ENCODE results near the gene ADK.
"Not testable (repeated sequence)": the region's sequence is repeated elsewhere in the genome, so short reads cannot be mapped to it uniquely, and the experiment has no call there.

ADK gene

DNA sequence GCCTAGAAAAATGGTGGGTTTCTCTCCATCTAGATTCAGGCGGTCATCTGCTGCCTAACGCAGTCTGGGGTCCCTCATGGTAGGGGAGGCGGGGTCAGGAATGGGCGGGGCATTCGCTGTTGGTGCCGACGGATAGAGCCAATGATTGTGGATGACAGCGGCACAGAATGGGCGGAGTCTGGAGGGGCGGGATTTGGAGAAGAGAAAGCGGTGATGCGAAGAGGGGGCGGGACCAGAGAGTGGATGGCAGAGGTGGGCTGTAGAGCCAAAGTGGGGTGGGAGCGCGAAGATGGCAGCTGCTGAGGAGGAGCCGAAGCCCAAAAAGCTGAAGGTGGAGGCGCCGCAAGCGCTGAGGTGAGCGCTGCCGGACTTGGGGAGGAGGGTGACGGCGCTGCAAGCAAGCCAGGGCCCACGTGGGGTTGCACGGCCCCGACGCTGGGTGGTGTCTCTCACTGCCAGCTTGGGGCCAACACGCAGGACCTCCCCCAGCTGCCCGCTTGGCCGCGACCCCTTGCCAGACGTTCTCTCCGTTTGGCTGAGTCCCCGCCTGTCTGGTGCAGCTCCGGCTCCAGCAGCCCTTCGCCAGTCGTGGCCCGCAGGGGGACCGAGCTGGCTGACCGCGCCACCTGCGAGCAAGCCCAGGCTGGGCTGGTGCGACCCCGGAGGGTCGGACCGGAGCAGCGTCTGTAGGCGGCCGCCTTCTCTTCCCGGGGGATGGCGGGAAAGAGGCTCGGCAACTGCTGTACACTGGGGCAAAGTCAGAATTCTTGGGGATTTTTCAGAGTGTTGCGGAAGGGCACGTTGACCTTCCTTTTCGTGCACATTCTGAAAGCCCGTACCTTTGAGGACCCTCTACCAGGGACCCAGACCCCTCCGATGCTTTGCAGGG lies at the start of gene ADK:
Gene ADK (plus strand): TSS at position 232 of the 889 bp plus-strand sequence. CDS start 58 bp downstream, at position 290.
- DNase-seq (ENCODE audit: low read depth in 2 of 2): peak; percentile 100

DNA sequence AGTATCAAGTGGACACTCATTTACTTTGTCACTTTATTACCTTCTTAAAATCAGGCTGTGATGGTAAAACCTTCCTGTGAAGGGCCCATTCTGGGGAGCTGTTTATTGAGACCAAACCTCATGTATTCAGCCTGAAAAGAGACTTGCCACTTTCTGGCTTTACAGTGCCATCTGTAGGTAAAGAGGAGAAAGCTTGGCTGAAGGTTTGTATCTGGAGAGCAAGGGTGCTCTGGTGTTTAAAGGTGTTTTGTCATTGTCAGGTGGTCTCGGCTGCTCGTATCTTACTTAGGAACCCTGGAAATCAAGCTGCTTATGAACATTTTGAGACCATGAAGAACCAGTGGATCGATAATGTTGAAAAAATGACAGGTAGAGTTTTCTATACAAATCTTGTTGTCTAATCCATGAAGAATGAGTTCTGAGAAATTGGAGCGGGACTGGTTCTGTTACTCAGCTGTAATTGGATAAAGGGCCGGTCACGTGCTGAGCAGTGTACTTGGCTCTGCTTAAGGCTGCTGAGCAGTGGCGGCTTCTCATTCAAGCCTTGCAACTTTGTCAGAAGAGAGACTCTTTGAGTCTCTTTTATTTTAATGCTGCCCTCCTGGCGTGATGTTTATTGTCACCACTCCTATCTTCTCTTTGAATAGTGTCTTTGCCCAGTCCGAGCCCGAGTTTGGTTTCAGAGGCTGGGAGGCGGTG lies 47.3 kb upstream of the ADK start:
- DNase-seq (ENCODE audit: low read depth in 2 of 2): no peak

DNA sequence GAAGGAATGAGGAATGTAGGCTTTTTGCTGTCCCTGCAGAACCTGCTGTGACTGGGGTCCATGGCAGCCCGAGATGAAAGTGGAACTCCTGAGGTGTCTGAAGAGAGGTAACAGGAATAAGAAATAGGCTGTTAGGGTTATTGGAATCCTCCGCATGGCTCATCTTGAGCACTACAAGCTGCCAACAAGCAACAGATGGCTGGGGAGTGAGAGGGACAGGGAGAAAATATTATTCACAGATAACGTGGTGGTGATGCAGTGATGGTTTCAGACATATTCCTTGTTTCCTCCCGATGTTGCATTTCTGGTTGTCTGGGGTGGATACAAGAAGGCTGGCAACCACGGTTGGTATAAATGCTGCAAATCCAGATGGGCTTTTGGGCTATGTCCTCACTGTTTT lies 46.5 kb upstream of the ADK start:
- DNase-seq (ENCODE audit: low read depth in 2 of 2): no peak

DNA sequence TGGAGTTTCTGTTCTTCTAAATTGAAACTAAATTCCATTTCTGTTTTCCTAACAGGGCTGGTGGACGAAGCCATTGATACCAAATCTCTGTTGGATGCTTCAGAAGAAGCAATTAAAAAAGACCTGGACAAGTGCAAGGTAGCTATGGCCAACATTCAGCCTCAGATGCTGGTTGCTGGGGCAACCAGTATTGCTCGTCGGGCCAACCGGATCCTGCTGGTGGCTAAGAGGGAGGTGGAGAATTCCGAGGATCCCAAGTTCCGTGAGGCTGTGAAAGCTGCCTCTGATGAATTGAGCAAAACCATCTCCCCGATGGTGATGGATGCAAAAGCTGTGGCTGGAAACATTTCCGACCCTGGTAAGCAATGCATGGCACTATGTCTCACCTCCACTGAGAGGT lies 46.0 kb upstream of the ADK start:
- no peak for DNase-seq (ENCODE audit: low read depth in 2 of 2)

DNA sequence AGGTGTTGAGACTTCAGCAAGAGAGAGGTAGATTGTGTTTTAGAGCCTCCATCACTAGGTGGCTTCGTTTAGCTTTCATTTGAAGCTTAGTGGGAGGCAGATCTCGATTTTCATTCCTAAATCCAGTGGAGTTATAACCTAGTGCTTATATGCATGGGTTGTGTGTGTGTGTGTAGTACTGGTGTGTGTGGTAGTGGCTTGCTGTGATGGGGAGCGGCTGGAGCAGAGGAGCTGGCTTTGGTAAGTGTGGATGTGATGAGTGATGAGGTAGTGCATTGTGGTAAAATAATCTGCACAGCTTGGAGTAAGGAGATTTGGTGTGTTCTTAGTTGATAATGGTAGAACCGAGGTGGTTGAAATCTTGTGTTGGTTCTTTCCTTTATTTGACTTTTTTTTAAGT lies 43.6 kb upstream of the ADK start:
- no peak for DNase-seq (ENCODE audit: low read depth in 2 of 2)

DNA sequence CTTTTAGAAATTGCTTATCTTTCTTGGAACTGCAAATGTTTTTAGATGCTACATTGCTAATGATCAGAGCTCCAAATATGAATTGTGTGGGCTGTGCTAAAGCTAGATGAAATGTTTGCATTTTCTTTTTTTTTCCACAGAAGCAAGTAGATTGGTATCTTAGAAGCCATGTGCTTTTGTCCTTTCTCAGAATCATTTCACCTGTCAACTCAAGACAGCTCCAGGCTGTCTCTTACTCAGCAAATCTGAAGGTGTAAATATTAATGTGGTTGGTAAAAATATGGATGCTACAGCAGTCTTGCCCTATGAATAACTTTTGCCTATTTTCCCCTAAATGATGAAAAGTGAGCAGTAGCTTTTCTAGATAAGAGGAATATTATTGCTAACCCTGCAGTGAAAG lies 41.6 kb upstream of the ADK start:
- no peak for DNase-seq (ENCODE audit: low read depth in 2 of 2)

GRCh38 chr10:74110120-74110519 lies 40.9 kb upstream of the ADK start:
- no peak for DNase-seq (ENCODE audit: low read depth in 2 of 2)

DNA sequence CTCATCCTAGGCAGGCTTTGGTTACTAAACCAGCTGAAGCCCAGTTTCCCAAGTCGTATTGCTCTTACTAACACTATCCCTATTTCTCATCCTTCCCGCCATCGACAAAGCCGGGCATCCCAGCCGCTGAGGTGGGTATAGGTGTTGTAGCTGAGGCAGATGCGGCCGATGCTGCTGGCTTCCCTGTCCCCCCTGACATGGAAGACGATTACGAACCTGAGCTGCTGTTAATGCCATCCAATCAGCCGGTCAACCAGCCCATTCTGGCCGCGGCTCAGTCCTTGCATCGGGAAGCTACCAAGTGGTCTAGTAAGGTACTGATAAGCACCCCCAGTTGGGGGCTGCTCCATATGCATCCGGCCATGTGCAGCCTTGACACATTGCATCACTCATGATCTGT lies 39.2 kb upstream of the ADK start:
- no peak for DNase-seq (ENCODE audit: low read depth in 2 of 2)

DNA sequence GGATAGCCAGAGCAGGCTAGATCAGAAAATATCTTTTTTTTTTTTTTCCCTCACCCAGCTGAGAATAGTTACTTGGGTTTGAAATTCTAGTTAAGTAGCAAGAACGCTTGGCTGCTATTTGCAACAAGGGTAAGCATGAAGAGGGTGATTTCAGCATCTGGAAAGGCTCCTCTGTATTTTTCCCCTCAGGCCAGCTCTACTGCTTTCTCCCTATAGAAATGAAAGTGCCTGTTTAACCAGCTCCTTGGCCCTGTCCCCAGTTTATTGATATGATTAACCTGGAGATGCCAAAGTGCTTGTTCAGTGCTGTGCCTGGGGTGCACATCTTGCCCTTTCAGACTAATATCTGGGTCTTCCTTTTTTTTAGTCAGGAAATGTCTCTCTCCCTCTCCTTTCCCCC lies 37.5 kb upstream of the ADK start:
- DNase-seq (ENCODE audit: low read depth in 2 of 2): no peak

GRCh38 chr10:74114041-74114448 lies 37.0 kb upstream of the ADK start:
- no peak for DNase-seq (ENCODE audit: low read depth in 2 of 2)

DNA sequence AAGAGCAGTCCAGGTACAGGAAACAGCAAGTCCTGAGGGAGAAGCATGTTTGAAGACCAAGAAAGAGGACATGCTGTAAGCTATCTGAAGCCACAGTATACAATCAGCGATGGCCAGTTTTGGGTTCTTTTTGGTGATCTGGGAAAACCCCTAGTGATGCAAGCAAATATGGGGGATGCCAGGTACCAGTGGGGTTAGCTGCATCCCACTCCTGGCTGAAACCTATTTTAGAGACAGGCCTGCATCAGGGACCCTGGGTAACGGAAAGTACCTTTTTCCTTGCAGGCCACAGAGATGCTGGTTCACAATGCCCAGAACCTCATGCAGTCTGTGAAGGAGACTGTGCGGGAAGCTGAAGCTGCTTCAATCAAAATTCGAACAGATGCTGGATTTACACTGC lies 33.3 kb upstream of the ADK start:
- no peak for DNase-seq (ENCODE audit: low read depth in 2 of 2)

- DNase-seq (ENCODE audit: low read depth in 2 of 2): no peak
These were observed 32.2 kb upstream of the ADK start for GRCh38 chr10:74118804-74119203.

DNA sequence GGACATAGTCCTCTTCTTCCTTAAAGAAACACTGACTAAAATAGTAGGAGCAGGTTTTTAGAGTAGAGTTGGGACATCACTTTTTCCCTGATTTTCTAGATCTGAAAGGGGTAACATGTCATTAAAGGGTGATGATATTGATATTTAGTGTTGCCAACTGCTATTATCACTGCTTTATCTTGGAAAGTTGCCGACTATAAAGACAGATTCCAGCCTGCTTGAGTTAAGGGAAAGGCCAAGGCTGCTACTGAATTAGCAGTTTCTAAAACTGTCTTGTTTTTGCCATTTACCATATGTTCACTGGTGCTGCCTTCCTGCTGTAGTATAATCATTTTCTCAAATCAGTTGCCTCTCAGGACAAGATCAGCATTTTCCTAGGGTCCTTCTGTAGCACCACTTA lies 30.1 kb upstream of the ADK start:
- DNase-seq (ENCODE audit: low read depth in 2 of 2): no peak

DNA sequence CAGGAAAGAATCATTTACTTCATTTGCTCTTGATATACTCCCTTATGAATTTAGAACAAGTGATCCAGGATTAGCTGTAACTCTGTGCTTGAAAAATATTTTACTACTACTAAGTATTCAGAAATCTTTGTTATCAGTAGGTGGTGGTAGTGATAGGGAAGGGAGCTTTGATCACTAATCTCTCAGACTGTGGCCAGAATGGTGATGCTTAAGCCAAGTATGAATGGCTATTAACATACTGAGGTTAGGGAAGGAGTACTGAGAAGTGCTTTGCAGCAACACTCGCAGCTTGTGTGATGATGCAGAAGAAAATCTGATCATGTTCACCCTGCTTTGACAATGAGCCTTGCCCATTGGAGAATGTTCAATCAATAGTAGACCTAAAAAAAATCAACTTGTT lies 29.7 kb upstream of the ADK start:
- DNase-seq (ENCODE audit: low read depth in 2 of 2): no peak

DNA sequence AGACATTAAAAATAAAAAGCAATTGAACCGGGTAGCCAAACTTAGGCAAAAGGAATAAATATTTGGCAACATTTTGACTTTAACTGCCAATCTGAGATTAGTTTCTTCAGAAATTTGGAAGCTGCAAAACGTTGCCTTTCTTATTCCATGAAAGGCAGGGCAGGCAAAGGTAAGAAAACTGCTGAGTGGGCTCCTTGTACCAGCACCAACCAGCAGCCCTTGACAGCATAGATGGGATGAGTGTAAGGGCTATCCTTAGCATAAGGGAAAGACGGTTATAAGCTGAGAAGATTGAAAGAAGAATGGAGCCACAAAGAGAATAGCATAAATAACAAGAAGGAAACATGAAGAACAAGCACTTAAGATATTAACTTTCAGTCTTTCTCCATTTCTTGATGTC lies 29.0 kb upstream of the ADK start:
- no peak for DNase-seq (ENCODE audit: low read depth in 2 of 2)

DNA sequence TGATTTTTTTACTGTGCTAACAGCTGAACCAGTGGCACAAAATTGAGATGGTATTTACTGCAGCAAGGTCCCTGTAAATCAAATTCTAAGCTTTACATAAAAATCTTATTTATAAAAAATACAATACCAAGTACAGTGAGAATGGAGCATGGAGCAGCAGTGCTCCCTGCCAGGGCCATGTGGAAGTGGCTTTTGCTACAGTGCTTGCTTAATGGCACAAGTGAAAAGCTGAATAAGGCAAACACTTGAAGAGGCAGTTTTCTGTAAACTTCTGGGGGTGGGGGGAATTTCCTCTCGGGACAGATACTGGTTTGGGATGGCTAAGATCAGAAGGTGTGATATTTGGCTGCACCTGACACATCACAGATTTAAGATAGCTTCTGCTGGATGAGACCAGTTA lies 27.9 kb upstream of the ADK start:
- DNase-seq (ENCODE audit: low read depth in 2 of 2): no peak

DNA sequence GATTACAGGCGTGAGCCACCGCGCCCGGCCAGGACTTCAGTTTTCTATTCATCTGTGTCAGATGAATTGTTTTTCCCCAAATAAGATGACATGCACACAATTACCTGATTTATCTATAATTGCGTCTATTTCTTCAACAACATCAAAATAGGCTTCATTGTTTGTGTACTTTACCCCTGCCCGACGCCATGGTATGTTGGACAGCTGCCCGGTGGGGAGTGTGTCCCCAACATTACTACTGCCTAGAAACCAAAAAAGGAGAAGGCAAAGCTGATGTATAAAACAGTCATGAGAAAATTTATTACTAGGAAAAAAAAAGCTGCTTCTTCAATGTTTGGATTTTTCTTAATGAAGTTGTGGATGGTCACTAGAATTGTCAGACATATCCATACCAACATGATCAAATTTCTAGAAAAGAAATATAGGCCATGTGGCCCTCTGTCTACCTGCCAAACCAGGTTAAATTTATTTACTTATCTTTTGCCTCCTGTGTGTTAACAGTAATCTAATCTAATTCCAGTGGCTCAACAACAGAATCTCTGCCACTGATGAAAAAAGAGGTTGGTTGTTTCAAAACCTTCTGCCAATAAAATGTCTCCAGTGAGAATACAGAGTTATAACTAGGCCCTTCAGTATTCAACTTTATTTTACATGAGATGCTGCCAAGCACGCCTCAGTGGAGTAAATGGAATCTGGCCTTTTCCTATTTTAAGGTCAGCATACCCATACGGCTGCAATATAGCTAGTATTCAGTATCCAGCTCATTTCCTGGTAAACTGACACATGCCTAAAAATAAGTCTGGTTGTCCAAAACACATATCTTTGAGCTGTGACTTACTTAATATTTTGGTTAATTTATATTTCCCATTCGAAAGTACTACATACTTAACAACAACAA lies 16.8 kb upstream of the ADK start:
- DNase-seq (ENCODE audit: low read depth in 2 of 2): no peak

DNA sequence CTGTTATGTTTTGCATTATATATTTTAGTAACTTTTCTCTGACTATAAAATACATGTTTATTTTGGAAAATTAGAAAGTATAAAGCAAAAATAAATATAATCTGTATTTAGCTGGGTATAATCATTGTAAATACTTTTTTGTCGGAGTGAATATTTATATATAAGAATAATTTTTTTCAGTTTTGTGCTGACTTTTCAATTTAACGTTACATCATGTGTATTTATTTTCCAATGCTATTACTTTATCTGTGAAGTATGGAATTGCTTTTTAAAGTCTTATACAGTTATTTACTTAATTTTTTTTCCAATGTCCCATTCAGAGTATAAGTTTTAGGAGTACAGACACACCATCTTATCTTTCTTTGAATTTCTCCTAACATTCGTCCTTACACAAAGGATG lies 15.6 kb upstream of the ADK start:
- DNase-seq (ENCODE audit: low read depth in 2 of 2): no peak

GRCh38 chr10:74137992-74138391 lies 13.0 kb upstream of the ADK start:
- DNase-seq (ENCODE audit: low read depth in 2 of 2): no peak

DNA sequence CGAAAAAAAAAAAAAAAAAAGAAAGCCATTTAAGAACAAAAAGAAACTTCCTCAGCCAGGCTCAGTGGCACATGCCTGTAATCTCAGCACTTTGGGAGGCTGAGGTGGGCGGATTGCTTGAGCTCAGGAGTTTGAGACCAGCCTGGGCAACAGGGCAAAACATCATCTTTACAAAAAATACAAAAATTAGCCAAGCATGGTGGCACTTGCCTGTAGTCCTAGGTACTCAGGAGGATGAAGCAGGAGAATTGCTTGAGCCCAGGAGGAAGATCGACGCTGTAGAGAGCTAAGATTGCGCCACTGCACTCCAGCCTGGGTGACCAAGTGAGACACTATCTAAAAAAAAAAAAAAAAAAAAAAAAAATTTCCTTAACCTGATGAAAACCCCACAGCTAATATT lies 12.4 kb upstream of the ADK start:
- DNase-seq (ENCODE audit: low read depth in 2 of 2): not testable (repeated sequence)

DNA sequence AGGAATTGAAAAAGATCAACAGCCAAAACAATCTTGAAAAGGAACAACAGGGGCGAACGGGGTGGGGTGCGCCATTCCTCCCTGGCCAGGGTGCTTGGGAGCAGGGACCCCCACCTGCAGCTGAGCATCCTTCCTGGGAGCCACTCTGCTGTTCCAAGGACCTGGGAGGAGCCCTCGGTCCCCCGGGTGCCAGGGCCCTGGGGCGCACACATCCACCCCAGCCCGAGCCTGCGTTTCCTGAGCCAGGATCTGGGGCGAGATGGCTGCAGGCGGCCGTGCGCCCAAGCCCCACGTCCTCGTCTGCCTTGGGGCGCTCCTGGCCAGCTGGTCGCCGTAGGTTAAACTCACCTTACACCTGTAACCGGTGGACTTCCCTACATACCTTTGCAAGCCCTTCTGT lies 11.0 kb upstream of the ADK start:
- DNase-seq (ENCODE audit: low read depth in 2 of 2): no peak

GRCh38 chr10:74140553-74140952 lies 10.5 kb upstream of the ADK start:
- DNase-seq (ENCODE audit: low read depth in 2 of 2): no peak

Measured in activated CD8-positive, alpha-beta memory T cell treated with anti-CD3 and anti-CD28 coated beads for 4 hours (primary cell).